ENCODE measurements around the gene LFNG. TPM values are rescaled to one million over a fixed set of nuclear protein-coding genes. Genes with fewer than 3 reads are reported as not detected.

The LFNG gene
- total RNA-seq, 1 donor from 2014 or later, result 95.8 TPM

DNA sequence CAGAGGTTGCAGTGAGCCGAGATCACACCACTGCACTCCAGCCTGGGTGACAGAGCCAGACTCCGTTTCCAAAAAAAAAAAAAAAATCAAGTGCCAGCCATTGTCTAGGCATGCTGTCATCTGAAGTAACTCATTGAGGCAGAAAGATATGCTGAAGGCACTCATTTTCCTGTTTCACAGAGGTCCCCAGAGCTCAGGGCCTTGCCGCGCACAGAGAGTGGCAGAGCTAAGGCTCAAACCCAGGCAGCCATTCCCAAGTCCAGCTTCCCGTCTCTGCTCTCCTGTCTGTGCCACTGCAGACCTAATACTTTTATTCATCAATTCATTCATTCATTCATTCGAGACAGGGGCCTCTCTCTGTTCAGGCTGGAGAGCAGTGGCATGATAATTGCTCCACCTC lies 46.8 kb upstream of the LFNG start:
- TF ChIP-seq, protein P1, sequence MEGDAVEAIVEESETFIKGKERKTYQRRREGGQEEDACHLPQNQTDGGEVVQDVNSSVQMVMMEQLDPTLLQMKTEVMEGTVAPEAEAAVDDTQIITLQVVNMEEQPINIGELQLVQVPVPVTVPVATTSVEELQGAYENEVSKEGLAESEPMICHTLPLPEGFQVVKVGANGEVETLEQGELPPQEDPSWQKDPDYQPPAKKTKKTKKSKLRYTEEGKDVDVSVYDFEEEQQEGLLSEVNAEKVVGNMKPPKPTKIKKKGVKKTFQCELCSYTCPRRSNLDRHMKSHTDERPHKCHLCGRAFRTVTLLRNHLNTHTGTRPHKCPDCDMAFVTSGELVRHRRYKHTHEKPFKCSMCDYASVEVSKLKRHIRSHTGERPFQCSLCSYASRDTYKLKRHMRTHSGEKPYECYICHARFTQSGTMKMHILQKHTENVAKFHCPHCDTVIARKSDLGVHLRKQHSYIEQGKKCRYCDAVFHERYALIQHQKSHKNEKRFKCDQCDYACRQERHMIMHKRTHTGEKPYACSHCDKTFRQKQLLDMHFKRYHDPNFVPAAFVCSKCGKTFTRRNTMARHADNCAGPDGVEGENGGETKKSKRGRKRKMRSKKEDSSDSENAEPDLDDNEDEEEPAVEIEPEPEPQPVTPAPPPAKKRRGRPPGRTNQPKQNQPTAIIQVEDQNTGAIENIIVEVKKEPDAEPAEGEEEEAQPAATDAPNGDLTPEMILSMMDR (IDR thresholded peaks at IDR 0.05), result no peak
- Mint-ChIP-seq H3K4me3 (no peak overlapping the region), H3K27me3 (peaks cover 4% of the 10 kb centered on the region), H3K27ac (no peak overlapping the region), H3K9me3 (no peaks in the 10 kb centered on the region), H3K4me1 (peaks cover 13% of the 10 kb centered on the region), H3K36me3 (ENCODE audit: low read depth) (no peaks in the 10 kb centered on the region)
- DNase-seq, result no peak
- POLR2A ChIA-PET, result interaction anchor here (0.7 kb wide), 2 partner anchors 52 to 240 kb away, joined by 5 read pairs; no protein-coding TSS in a partner anchor
- intact Hi-C loops (cut with micrococcal nuclease), result no loop called here
- ATAC-seq (ENCODE audit: low read depth), result no peak
- CTCF ChIA-PET, result no interaction called here

DNA sequence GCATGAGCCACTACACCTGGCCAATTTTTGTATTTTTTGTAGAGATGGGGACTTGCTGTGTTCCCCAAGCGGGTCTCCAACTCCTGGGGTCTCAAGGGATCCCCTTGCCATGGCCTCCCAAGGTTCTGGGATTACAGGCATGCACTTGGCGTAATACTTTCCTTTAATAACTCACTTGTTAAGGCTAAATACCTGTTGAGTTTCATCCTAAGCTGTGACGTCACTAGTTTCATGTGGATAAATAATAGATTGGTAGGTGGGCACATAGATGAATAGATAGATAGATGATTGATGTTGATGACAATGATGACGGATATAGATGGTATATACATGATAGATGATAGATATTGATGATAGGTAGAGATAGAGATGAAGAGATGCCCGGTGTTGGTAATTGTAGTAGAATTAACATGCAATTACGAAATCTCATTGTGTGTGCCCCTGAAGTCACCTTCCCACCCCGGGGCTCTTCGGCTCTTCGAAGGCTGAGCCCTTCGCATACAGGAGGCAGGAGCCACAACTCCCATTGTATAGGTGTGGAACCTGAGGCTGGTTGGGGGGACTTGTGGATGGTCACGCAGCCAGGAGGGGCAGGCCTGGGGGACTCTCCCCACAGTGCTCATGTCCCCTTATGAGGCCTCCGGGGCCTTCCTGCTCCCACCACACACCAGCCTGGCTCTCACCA lies 45.9 kb upstream of the LFNG start:
- TF ChIP-seq, protein P1 (IDR thresholded peaks at IDR 0.05), result no peak
- no peak for DNase-seq

DNA sequence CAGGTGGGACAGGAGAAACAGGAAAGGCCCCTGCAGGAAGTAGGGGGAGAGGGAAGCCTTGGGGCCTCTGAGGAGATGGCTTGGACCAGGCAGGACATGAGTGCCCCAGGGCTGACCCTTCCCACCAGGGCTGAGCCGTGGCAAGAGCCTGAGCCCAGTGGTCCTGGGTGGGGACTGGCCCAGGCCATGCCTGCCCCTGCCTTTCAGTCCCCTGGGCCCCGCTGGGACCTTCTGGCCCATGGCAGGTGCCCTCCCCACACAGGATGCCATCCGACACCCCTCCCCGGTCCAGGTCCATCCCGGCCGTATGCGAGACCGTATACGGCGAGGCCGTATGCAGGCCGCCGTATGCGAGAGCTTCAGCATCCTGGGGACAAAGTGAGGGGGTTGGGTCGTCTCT lies 45.4 kb upstream of the LFNG start:
- no peaks in the 10 kb centered on the region for H3K9me3 Mint-ChIP-seq
- no peak for ATAC-seq (ENCODE audit: low read depth)
- intact Hi-C loops (cut with micrococcal nuclease), result no loop called here
- DNase-seq, result no peak
- no peak overlapping the region for H3K4me3 Mint-ChIP-seq
- H3K36me3 Mint-ChIP-seq (ENCODE audit: low read depth), result no peaks in the 10 kb centered on the region
- H3K27me3 Mint-ChIP-seq, result peaks cover 4% of the 10 kb centered on the region
- POLR2A ChIA-PET, result interaction anchor here (0.6 kb wide), 1 partner anchor 149 kb away, joined by 10 read pairs; no protein-coding TSS in a partner anchor
- H3K4me1 Mint-ChIP-seq, result peaks cover 11% of the 10 kb centered on the region
- H3K27ac Mint-ChIP-seq, result no peak overlapping the region
- TF ChIP-seq, protein P1 (IDR thresholded peaks at IDR 0.05), result no peak
- CTCF ChIA-PET, result interaction anchor here (1.2 kb wide), 1 partner anchor 22 kb away, joined by 3 read pairs; no protein-coding TSS in a partner anchor

More for the DNA sequence above, 45.9 kb upstream of the LFNG start:
- no peak for ATAC-seq (ENCODE audit: low read depth)
- ChIA-PET CTCF (interaction anchor here (1.2 kb wide), 1 partner anchor 22 kb away, joined by 3 read pairs; no protein-coding TSS in a partner anchor), POLR2A (interaction anchor here (0.6 kb wide), 1 partner anchor 149 kb away, joined by 10 read pairs; no protein-coding TSS in a partner anchor)
- no peaks in the 10 kb centered on the region for H3K9me3 Mint-ChIP-seq
- intact Hi-C loops (cut with micrococcal nuclease), result no loop called here
- H3K4me3 Mint-ChIP-seq, result no peak overlapping the region
- no peak overlapping the region for H3K27ac Mint-ChIP-seq
- H3K27me3 Mint-ChIP-seq, result peaks cover 4% of the 10 kb centered on the region
- peaks cover 14% of the 10 kb centered on the region for H3K4me1 Mint-ChIP-seq
- no peaks in the 10 kb centered on the region for H3K36me3 Mint-ChIP-seq (ENCODE audit: low read depth)

DNA sequence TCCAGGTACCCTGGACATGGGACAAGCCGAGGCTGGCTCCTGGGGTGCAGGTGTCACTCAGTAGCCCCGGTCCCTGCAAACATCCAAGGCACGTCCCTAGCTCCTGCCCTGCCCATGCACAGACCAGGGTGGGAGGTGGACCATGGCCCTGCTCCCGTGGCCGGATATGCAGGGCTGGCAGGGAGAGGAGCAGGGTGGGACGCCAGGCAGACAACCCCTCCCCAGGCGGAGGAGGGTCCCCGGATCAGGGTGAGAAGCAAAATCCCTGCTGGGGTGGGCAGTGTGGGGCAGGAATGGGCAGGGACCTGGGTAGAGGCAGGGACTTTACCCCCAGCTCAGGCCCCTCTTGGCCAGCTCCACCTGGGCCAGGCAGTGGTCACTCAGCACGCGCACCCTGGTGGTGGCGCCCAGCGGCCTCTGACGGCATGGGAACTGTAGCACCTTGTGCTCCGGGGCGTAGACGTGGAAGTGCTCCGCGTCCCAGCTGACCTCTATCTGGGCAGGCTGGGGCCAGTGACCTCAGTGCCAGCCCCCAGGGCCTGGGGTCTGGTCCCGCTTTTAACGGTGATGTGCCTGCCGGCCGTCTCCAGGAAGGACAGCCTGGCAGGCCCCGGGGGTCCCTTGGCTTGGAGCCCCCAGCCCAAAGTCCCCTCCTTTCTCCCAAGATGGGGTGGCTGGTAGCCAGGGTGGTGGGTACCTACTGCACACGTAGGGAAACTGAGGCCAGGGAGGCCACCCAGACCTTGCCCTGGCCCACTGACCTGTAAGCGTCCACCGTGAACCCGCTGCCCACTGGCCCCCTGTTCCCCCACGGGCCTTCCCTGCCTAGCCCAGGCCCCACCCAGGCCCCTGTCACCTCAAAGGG lies 44.5 kb upstream of the LFNG start:
- POLR2A ChIA-PET, result no interaction called here
- Mint-ChIP-seq H3K4me1 (peaks cover 11% of the 10 kb centered on the region), H3K9me3 (no peaks in the 10 kb centered on the region), H3K36me3 (ENCODE audit: low read depth) (no peaks in the 10 kb centered on the region), H3K27me3 (peaks cover 4% of the 10 kb centered on the region), H3K4me3 (no peak overlapping the region), H3K27ac (no peak overlapping the region)
- ATAC-seq (ENCODE audit: low read depth), result no peak
- intact Hi-C loops (cut with micrococcal nuclease), result no loop called here
- TF ChIP-seq, protein P1 (IDR thresholded peaks at IDR 0.05), result no peak
- DNase-seq, result no peak
- CTCF ChIA-PET, result interaction anchor here (1.2 kb wide), 1 partner anchor 23 kb away, joined by 3 read pairs; no protein-coding TSS in a partner anchor

DNA sequence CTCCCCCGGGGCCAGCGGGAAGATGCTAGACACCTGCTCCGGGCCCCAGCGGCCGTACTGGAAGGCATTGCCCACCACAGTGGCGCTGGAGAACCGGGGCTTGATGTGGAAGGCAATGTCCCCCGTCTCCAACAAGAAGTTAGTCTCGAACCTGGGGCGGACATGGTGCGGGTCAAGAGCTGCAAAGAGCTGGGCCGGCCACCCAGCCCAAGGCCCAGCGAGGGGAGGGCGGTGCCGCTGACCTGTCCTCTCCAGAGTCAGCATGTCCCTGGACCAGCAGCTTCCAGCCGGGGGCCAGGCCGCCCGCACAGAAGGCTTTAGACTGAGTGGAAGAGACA lies 43.9 kb upstream of the LFNG start:
- Mint-ChIP-seq H3K36me3 (ENCODE audit: low read depth) (no peaks in the 10 kb centered on the region), H3K9me3 (no peaks in the 10 kb centered on the region), H3K4me1 (peaks cover 11% of the 10 kb centered on the region), H3K27ac (no peak overlapping the region), H3K4me3 (no peak overlapping the region), H3K27me3 (peaks cover 1% of the 10 kb centered on the region)
- ChIA-PET CTCF (no interaction called here), POLR2A (no interaction called here)
- TF ChIP-seq, protein P1 (IDR thresholded peaks at IDR 0.05), result no peak
- intact Hi-C loops (cut with micrococcal nuclease), result loop anchor here (2.0 kb wide), 2 partner anchors 33 to 133 kb away; no protein-coding TSS in a partner anchor
- ATAC-seq (ENCODE audit: low read depth) (no peak), DNase-seq (no peak)
